ENCODE measurements around the gene PRR35.

PRR35 gene

DNA sequence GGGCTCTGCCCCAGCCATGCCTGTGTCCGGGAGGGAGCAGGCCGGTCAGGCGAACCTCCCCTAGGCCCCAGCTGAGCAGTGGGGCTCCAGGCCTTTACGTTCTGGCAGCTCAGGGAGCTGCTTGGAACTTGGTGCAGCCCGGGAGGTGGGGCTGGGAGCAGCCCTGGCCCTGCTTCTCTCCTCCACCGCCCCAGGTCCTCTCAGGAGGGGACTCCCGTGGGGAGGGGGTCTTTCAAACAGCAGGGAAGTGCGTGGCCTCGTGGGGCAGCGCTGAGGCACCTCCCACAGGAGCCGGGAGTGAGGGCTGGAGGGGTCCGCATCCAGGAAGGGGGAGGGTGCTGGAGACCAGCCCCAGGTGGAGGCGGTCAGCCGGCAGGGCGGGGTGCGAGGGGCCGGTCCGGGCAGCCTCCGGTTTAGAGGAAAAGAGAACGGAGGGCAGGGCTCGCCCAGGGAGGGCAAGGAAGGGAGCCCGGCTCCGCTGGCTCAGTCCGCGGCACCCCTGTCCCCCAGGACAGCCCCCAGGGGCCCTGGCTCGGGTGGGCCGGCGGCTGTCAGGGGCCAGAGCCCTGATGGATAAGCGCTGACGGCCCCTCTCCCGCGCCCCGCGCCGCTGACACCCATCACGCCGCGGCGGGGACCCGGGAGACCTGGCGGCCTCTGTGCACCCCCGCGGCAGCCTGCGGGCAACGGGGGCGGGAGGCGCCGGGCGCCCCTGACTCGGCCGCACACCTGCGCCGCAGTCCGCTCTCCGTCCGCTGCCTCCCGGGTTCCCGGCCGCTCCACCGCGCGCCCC, 587 bp upstream of the PRR35 start:
- TF ChIP-seq, protein P1, sequence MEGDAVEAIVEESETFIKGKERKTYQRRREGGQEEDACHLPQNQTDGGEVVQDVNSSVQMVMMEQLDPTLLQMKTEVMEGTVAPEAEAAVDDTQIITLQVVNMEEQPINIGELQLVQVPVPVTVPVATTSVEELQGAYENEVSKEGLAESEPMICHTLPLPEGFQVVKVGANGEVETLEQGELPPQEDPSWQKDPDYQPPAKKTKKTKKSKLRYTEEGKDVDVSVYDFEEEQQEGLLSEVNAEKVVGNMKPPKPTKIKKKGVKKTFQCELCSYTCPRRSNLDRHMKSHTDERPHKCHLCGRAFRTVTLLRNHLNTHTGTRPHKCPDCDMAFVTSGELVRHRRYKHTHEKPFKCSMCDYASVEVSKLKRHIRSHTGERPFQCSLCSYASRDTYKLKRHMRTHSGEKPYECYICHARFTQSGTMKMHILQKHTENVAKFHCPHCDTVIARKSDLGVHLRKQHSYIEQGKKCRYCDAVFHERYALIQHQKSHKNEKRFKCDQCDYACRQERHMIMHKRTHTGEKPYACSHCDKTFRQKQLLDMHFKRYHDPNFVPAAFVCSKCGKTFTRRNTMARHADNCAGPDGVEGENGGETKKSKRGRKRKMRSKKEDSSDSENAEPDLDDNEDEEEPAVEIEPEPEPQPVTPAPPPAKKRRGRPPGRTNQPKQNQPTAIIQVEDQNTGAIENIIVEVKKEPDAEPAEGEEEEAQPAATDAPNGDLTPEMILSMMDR (IDR thresholded peaks at IDR 0.05; ENCODE audit: insufficient read depth, low read length) = no peak
- TF ChIP-seq SPI1 (IDR thresholded peaks at IDR 0.05; ENCODE audit: borderline replicate concordance, low read depth) (no peak), POLR2AphosphoS5 (IDR thresholded peaks at IDR 0.05; ENCODE audit: low read depth) (no peak), GABPA (IDR thresholded peaks at IDR 0.05; ENCODE audit: low read depth) (no peak)
- TF ChIP-seq, protein P2, sequence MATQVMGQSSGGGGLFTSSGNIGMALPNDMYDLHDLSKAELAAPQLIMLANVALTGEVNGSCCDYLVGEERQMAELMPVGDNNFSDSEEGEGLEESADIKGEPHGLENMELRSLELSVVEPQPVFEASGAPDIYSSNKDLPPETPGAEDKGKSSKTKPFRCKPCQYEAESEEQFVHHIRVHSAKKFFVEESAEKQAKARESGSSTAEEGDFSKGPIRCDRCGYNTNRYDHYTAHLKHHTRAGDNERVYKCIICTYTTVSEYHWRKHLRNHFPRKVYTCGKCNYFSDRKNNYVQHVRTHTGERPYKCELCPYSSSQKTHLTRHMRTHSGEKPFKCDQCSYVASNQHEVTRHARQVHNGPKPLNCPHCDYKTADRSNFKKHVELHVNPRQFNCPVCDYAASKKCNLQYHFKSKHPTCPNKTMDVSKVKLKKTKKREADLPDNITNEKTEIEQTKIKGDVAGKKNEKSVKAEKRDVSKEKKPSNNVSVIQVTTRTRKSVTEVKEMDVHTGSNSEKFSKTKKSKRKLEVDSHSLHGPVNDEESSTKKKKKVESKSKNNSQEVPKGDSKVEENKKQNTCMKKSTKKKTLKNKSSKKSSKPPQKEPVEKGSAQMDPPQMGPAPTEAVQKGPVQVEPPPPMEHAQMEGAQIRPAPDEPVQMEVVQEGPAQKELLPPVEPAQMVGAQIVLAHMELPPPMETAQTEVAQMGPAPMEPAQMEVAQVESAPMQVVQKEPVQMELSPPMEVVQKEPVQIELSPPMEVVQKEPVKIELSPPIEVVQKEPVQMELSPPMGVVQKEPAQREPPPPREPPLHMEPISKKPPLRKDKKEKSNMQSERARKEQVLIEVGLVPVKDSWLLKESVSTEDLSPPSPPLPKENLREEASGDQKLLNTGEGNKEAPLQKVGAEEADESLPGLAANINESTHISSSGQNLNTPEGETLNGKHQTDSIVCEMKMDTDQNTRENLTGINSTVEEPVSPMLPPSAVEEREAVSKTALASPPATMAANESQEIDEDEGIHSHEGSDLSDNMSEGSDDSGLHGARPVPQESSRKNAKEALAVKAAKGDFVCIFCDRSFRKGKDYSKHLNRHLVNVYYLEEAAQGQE (IDR thresholded peaks at IDR 0.05; ENCODE audit: insufficient replicate concordance, low read depth) = no peak
- H3K27ac ChIP-seq (replicated peaks) = no peak overlapping the region
- H3K27me3 ChIP-seq (ENCODE audit: insufficient read depth, poor library complexity, severe bottlenecking) = peaks cover 22% of the 10 kb centered on the region
- no peak for DNase-seq (ENCODE audit: low read depth in 1 of 2, low spot score in 1 of 2)
- H3K4me3 ChIP-seq (replicated peaks; ENCODE audit: insufficient read depth, low read length) = no peak overlapping the region

DNA sequence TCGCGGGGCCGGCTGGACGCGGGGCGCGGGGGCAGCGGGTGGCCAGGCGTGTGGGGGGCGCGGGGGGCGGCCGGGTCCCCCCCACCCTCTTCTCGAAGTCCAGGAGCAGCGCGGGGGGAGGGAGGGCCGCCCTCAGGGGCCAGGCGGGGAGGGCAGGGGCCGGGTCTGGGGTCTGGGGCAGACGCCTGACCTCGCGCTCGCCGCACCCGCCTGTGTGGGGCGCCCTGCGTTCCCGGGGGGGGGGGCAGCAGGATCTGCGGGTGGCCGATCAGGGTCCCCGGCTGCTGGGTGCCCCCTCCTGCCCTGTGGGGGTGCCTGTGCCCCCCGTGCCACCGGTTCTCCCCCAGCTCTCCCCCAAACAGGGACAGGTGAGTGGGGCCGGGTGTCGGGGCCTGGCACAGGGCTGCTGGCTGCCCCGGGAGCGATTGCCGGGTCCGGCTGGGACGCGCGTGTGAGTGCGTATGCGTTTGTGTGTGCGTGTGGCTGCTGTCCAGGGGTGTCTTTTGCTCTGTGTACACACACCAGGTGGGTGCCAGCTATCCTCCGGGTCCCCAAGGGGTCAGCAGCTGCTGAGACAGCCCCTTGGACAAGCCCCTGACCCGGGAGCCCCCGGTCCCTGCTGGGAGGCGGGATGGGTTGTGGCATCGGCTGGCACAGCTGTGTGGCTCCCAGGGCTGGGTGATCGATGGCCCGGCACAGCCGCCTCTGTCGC, 663 bp downstream of the PRR35 start:
- TF ChIP-seq GABPA (IDR thresholded peaks at IDR 0.05; ENCODE audit: low read depth) (no peak), POLR2AphosphoS5 (IDR thresholded peaks at IDR 0.05; ENCODE audit: low read depth) (no peak), SPI1 (IDR thresholded peaks at IDR 0.05; ENCODE audit: borderline replicate concordance, low read depth) (no peak)
- TF ChIP-seq, protein P1 (IDR thresholded peaks at IDR 0.05; ENCODE audit: insufficient read depth, low read length) = no peak
- TF ChIP-seq, protein P2 (IDR thresholded peaks at IDR 0.05; ENCODE audit: insufficient replicate concordance, low read depth) = no peak
- Histone ChIP-seq H3K4me3 (replicated peaks; ENCODE audit: insufficient read depth, low read length) (no peak overlapping the region), H3K27ac (replicated peaks) (no peak overlapping the region), H3K27me3 (ENCODE audit: insufficient read depth, poor library complexity, severe bottlenecking) (peaks cover 22% of the 10 kb centered on the region)
- no peak for DNase-seq (ENCODE audit: low read depth in 1 of 2, low spot score in 1 of 2)

DNA sequence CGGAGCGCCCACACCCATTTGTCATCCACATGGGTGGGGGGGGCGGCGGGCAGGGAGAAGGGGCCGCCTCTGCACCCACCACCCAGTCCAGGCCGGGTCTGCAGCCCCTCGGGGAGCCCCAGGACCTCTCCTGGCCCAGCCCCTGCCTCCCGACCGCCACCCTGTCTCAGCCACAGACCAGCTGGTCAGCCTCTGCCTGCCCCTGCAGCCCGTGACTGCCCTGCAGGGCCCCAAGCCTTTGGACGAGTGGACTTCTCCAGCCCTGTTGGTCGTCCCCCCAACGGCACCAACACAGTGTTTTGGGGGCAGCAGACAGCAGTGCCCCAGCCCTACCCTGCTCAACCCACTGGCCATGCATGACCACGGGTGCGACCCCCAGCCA, 1.2 kb downstream of the PRR35 start:
- H3K4me3 ChIP-seq (replicated peaks; ENCODE audit: insufficient read depth, low read length) = no peak overlapping the region
- peaks cover 22% of the 10 kb centered on the region for H3K27me3 ChIP-seq (ENCODE audit: insufficient read depth, poor library complexity, severe bottlenecking)
- TF ChIP-seq, protein P2 (IDR thresholded peaks at IDR 0.05; ENCODE audit: insufficient replicate concordance, low read depth) = no peak
- TF ChIP-seq POLR2AphosphoS5 (IDR thresholded peaks at IDR 0.05; ENCODE audit: low read depth) (no peak), GABPA (IDR thresholded peaks at IDR 0.05; ENCODE audit: low read depth) (no peak), SPI1 (IDR thresholded peaks at IDR 0.05; ENCODE audit: borderline replicate concordance, low read depth) (no peak)
- TF ChIP-seq, protein P1 (IDR thresholded peaks at IDR 0.05; ENCODE audit: insufficient read depth, low read length) = no peak
- H3K27ac ChIP-seq (replicated peaks) = no peak overlapping the region
- no peak for DNase-seq (ENCODE audit: low read depth in 1 of 2, low spot score in 1 of 2)
